Caco-2 (cell line): ENCODE results near the gene LIAS. TPM values are rescaled to one million over a fixed set of nuclear protein-coding genes. Genes with fewer than 3 reads are reported as not detected.

Experiments used
- BruUV-seq: library from RNA; stranded (reverse); fragments of 400-500 nt; replicated peaks from 2 replicates; lab custom pipeline; 2021; lab: Mats Ljungman, UMichigan
- CTCF ChIA-PET: fragments of 300-600 bp; sonication (Branson Sonifier 250); formaldehyde crosslinking; loops from one replicate; lab custom pipeline; 2022; ENCODE audit warnings: antibody characterized with exemption; lab: Charles Lee
- POLR2A ChIA-PET: fragments of 300-600 bp; sonication (Branson Sonifier 250); formaldehyde crosslinking; loops from one replicate; lab custom pipeline; 2022; ENCODE audit warnings: antibody characterized with exemption; lab: Charles Lee
- DNase-seq, 2 experiments: peaks; one replicate each; pipeline versions ENCODE4 v3.0.0 to v3.0.0-alpha.2; 2020 to 2022
- H3K27me3 ChIP-seq: replicated peaks from 2 replicates; pipeline ENCODE4 v1.6.0; 2011; ENCODE audit warnings: low read length; ENCODE audit not compliant: control insufficient read depth, insufficient read depth
- H3K36me3 ChIP-seq: 2 replicates; pipeline ENCODE4 v1.5.1; 2011; ENCODE audit warnings: low read length; ENCODE audit not compliant: control insufficient read depth, insufficient read depth
- H3K4me1 ChIP-seq: fragments of 250-450 bp; sonication (Bioruptor Pico); 2 replicates; pipeline ENCODE4 v1.5.1; 2020; ENCODE audit warnings: mild to moderate bottlenecking
- H3K4me3 ChIP-seq: 2 replicates; pipeline ENCODE4 v1.5.1; 2011; ENCODE audit warnings: low read depth, mild to moderate bottlenecking, control low read depth, low read length
- H3K9me3 ChIP-seq: fragments of 250-450 bp; sonication (Bioruptor Pico); 2 replicates; pipeline ENCODE4 v1.5.1; 2020; ENCODE audit warnings: mild to moderate bottlenecking, moderate library complexity
- H3K27ac Mint-ChIP-seq: one replicate; pipeline ENCODE4 v1.8.0; 2022; ENCODE audit warnings: mixed read lengths; ENCODE audit not compliant: unreplicated experiment
- H3K27me3 Mint-ChIP-seq: one replicate; pipeline ENCODE4 v1.8.0; 2022; ENCODE audit warnings: mixed read lengths; ENCODE audit not compliant: insufficient read depth, unreplicated experiment
- H3K36me3 Mint-ChIP-seq: one replicate; pipeline ENCODE4 v1.8.0; 2022; ENCODE audit warnings: mild to moderate bottlenecking, mixed read lengths; ENCODE audit not compliant: insufficient read depth, unreplicated experiment
- H3K4me1 Mint-ChIP-seq: one replicate; pipeline ENCODE4 v1.8.0; 2022; ENCODE audit warnings: low read depth, mixed read lengths; ENCODE audit not compliant: unreplicated experiment
- H3K4me3 Mint-ChIP-seq: one replicate; pipeline ENCODE4 v1.8.0; 2022; ENCODE audit warnings: mild to moderate bottlenecking, moderate library complexity, mixed read lengths; ENCODE audit not compliant: unreplicated experiment
- H3K9me3 Mint-ChIP-seq: one replicate; pipeline ENCODE4 v1.8.0; 2022; ENCODE audit warnings: mixed read lengths; ENCODE audit not compliant: unreplicated experiment
- intact Hi-C: fragments of 100-400 bp; cut with micrococcal nuclease; formaldehyde crosslinking; loops from one replicate; pipeline ENCODE4 v1.10.0; 2022; ENCODE audit not compliant: unreplicated experiment
- total RNA-seq: library from RNA; stranded (reverse); gene quantifications from 2 replicates; pipeline ENCODE4 v1.2.3, GENCODE V29; 2022
- TF ChIP-seq, protein P1 (sequence below), 2 experiments: fragments of 200-600 bp in 1 of 2; IDR thresholded peaks; 1 replicate in 1 of 2; 2 replicates in 1 of 2; pipeline versions ENCODE4 v1.5.1 to v1.8.0; 2011 to 2022; ENCODE audit warnings: antibody characterized with exemption in 1 of 2, control low read depth in 1 of 2, inconsistent platforms in 1 of 2, low read depth in 1 of 2, low read length in 1 of 2, mild to moderate bottlenecking in 1 of 2, moderate library complexity in 1 of 2; ENCODE audit not compliant: insufficient read depth in 1 of 2, severe bottlenecking in 1 of 2, unreplicated experiment in 1 of 2

LIAS gene
- total RNA-seq, 1 experiment from 2014 or later = 19.5 TPM

DNA sequence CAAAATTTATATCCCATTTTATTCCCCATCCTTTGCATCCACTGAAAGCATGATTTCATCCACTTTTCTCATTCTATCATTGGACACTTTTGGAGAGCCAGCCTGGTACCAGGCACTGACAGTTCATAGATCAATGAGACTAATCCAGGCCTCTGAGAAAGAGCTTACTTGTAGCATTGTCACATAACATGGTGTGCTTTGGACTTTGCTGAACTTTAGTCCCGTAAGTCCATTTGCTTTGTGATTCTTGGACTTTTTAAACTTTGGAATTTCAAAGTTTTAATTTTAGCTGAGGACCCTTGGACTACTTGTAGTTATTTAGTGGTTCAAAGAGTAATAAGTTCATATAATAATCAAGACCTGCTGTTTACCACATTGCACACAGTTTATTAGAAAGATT is 11.5 kb downstream of the LIAS start:
- H3K4me1 ChIP-seq = peaks cover 6% of the 10 kb centered on the region
- Mint-ChIP-seq H3K4me3 (no peak overlapping the region), H3K36me3 (peaks cover 19% of the 10 kb centered on the region), H3K27me3 (no peaks in the 10 kb centered on the region), H3K27ac (no peak overlapping the region), H3K9me3 (no peaks in the 10 kb centered on the region), H3K4me1 (no peaks in the 10 kb centered on the region)
- no peak overlapping the region for H3K4me3 ChIP-seq
- ChIA-PET CTCF (interaction anchor here (1.5 kb wide), 2 partner anchors 11 to 168 kb away, joined by 6 to 8 read pairs; partner anchors contain the start of genes LIAS, RPL9 and SMIM14), POLR2A (no interaction called here)
- BruUV-seq = no TSS peak
- DNase-seq = no peak
- H3K36me3 ChIP-seq = no peaks in the 10 kb centered on the region
- TF ChIP-seq, protein P1, sequence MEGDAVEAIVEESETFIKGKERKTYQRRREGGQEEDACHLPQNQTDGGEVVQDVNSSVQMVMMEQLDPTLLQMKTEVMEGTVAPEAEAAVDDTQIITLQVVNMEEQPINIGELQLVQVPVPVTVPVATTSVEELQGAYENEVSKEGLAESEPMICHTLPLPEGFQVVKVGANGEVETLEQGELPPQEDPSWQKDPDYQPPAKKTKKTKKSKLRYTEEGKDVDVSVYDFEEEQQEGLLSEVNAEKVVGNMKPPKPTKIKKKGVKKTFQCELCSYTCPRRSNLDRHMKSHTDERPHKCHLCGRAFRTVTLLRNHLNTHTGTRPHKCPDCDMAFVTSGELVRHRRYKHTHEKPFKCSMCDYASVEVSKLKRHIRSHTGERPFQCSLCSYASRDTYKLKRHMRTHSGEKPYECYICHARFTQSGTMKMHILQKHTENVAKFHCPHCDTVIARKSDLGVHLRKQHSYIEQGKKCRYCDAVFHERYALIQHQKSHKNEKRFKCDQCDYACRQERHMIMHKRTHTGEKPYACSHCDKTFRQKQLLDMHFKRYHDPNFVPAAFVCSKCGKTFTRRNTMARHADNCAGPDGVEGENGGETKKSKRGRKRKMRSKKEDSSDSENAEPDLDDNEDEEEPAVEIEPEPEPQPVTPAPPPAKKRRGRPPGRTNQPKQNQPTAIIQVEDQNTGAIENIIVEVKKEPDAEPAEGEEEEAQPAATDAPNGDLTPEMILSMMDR (IDR thresholded peaks at IDR 0.05; ENCODE audit: insufficient read depth in 1 of 2, low read depth in 1 of 2, low read length in 1 of 2, severe bottlenecking in 1 of 2, unreplicated experiment in 1 of 2) = no peak
- intact Hi-C loops = no loop called here
- H3K27me3 ChIP-seq = no peaks in the 10 kb centered on the region
- H3K9me3 ChIP-seq = no peaks in the 10 kb centered on the region

DNA sequence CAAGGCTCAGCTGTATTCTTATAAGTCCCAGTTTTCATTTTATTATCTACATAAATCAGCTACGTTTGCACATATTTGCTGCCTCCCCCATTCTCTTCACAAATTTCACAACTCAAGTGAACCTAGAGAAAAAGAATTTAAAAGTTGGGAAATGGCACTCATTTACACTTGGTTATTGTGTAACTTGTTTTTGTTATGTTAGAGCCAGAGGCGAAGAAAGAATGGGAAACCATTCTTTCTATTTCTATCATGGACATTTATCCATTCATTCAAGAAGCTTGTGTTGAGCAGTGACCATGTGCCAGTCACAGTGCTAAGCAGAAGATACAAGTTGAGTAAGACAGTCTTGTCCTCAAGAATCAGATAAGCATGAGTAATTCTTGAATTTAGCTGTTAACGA is 13.5 kb downstream of the LIAS start:
- TF ChIP-seq, protein P1 (IDR thresholded peaks at IDR 0.05; ENCODE audit: insufficient read depth in 1 of 2, low read depth in 1 of 2, low read length in 1 of 2, severe bottlenecking in 1 of 2, unreplicated experiment in 1 of 2) = no peak
- Histone ChIP-seq H3K4me3 (no peak overlapping the region), H3K36me3 (no peaks in the 10 kb centered on the region), H3K4me1 (peaks cover 6% of the 10 kb centered on the region), H3K27me3 (no peaks in the 10 kb centered on the region), H3K9me3 (no peaks in the 10 kb centered on the region)
- no peaks in the 10 kb centered on the region for H3K4me1 Mint-ChIP-seq
- H3K27ac Mint-ChIP-seq = no peak overlapping the region
- BruUV-seq = no TSS peak
- POLR2A ChIA-PET = no interaction called here
- DNase-seq = no peak
- no peak overlapping the region for H3K4me3 Mint-ChIP-seq
- H3K36me3 Mint-ChIP-seq = peaks cover 28% of the 10 kb centered on the region
- H3K27me3 Mint-ChIP-seq = no peaks in the 10 kb centered on the region
- CTCF ChIA-PET = no interaction called here
- intact Hi-C loops = no loop called here
- H3K9me3 Mint-ChIP-seq = no peaks in the 10 kb centered on the region

DNA sequence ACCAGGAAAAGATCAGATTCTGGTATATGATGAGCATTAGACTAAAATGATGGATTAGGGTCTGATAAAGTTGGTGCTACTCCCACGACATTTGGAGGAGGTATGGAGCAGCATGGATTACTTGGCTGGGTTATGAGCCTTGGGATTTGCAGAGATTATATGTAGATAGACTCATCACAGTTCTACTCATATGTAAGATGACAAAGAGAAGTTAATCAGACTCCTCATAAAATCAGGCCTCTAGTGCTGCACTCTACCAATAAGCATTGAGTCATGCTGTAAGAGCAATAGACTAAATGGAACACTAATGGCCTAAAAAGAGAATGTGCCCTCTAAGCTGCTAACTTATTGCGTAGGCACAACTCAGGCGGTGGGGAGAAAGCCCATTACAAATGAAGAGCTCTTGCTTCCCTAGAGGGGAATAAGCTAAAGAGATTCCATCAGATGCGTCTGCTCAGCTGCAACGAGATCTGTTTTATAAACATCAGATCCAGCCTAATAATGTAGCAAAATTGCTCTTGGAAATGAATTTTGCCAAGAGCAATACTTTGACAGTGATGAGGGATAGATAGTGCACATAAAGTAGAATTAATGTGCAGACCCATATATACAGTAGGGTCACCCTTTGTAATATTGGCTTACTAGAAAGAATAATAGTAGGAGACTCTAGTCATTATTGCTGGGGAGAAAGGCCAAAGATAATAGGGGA is 17.5 kb downstream of the LIAS start:
- POLR2A ChIA-PET = no interaction called here

More for the DNA sequence above, 17.5 kb downstream of the LIAS start:
- peaks cover 11% of the 10 kb centered on the region for H3K36me3 Mint-ChIP-seq
- CTCF ChIA-PET = interaction anchor here (0.6 kb wide), 1 partner anchor 241 kb away, joined by 3 read pairs; no protein-coding TSS in a partner anchor
- TF ChIP-seq, protein P1 (IDR thresholded peaks at IDR 0.05; ENCODE audit: insufficient read depth in 1 of 2, low read depth in 1 of 2, low read length in 1 of 2, severe bottlenecking in 1 of 2, unreplicated experiment in 1 of 2) = no peak
- Histone ChIP-seq H3K4me1 (no peaks in the 10 kb centered on the region), H3K4me3 (no peak overlapping the region), H3K9me3 (no peaks in the 10 kb centered on the region), H3K27me3 (no peaks in the 10 kb centered on the region), H3K36me3 (no peaks in the 10 kb centered on the region)
- no peak for DNase-seq
- no peaks in the 10 kb centered on the region for H3K27me3 Mint-ChIP-seq
- no peak overlapping the region for H3K27ac Mint-ChIP-seq
- H3K9me3 Mint-ChIP-seq = no peaks in the 10 kb centered on the region
- BruUV-seq = no TSS peak
- no peaks in the 10 kb centered on the region for H3K4me1 Mint-ChIP-seq
- intact Hi-C loops = no loop called here
- H3K4me3 Mint-ChIP-seq = no peak overlapping the region
